CD4-positive, alpha-beta T cell (primary cell): ENCODE results near the gene STX10. TPM values are rescaled to one million over a fixed set of nuclear protein-coding genes. Genes with fewer than 3 reads are reported as not detected.
A peak's percentile ranks its signal among the peaks of the same experiment; 100 is the strongest.

Experiments
- ATAC-seq: fragments of 200-7000 bp; cut with Tn5 transposase; one replicate; pipeline ENCODE4 v1.10.0; 2022; ENCODE audit warnings: mild to moderate bottlenecking; ENCODE audit not compliant: poor library complexity
- CTCF ChIA-PET: fragments of 350-600 bp; sonication (Branson Sonifier 250); formaldehyde crosslinking; loops from one replicate; lab custom pipeline; 2021; ENCODE audit warnings: antibody characterized with exemption, inconsistent platforms; lab: Charles Lee
- POLR2A ChIA-PET: fragments of 350-600 bp; sonication (Branson Sonifier 250); formaldehyde crosslinking; loops from one replicate; lab custom pipeline; 2021; ENCODE audit warnings: antibody characterized with exemption, inconsistent platforms; lab: Charles Lee
- DNase-seq, 14 experiments: peaks; one replicate each; pipeline ENCODE4 v3.0.0-alpha.2; 2013 to 2020; ENCODE audit warnings: mixed read lengths in 2 of 14
- H3K27ac ChIP-seq, 2 donors: one replicate each; pipeline versions ENCODE4 v1.5.1 to v1.7.0; 2013; ENCODE audit warnings: low read length in 2 of 2, low read depth in 1 of 2, mild to moderate bottlenecking in 1 of 2
- H3K27me3 ChIP-seq, 2 experiments: 1 replicate in 1 of 2; 2 replicates in 1 of 2; pipeline versions ENCODE4 v1.6.1 to v1.7.0; 2013; ENCODE audit warnings: low read length in 2 of 2, control low read depth in 1 of 2, mild to moderate bottlenecking in 1 of 2, moderate library complexity in 1 of 2; ENCODE audit not compliant: insufficient read depth in 2 of 2, control insufficient read depth in 1 of 2
- H3K36me3 ChIP-seq: one replicate; pipeline ENCODE4 v1.6.1; 2013; ENCODE audit warnings: low read length, control low read depth; ENCODE audit not compliant: insufficient read depth
- H3K4me1 ChIP-seq: one replicate; pipeline ENCODE4 v1.6.1; 2013; ENCODE audit warnings: low read length, control low read depth; ENCODE audit not compliant: insufficient read depth
- H3K4me3 ChIP-seq: one replicate; pipeline ENCODE4 v1.5.1; 2013; ENCODE audit warnings: mild to moderate bottlenecking, low read length, moderate library complexity
- H3K9me3 ChIP-seq, 2 experiments: 1 replicate in 1 of 2; 2 replicates in 1 of 2; pipeline versions ENCODE4 v1.6.1 to v1.7.0; 2013; ENCODE audit warnings: low read length in 2 of 2, mild to moderate bottlenecking in 2 of 2, control low read depth in 1 of 2, moderate library complexity in 1 of 2; ENCODE audit not compliant: control insufficient read depth in 1 of 2, insufficient read depth in 1 of 2
- H3K27ac Mint-ChIP-seq: one replicate; pipeline ENCODE4 v1.8.0; 2020; ENCODE audit warnings: mixed read lengths
- H3K27me3 Mint-ChIP-seq: one replicate; pipeline ENCODE4 v1.8.0; 2021; ENCODE audit warnings: mixed read lengths
- H3K36me3 Mint-ChIP-seq: one replicate; pipeline ENCODE4 v1.8.0; 2021; ENCODE audit warnings: low read depth, mixed read lengths
- H3K4me1 Mint-ChIP-seq: one replicate; pipeline ENCODE4 v1.8.0; 2021; ENCODE audit warnings: low read depth, mixed read lengths
- H3K4me3 Mint-ChIP-seq: one replicate; pipeline ENCODE4 v1.8.0; 2020; ENCODE audit warnings: mild to moderate bottlenecking, mixed read lengths
- H3K9me3 Mint-ChIP-seq: one replicate; pipeline ENCODE4 v1.8.0; 2020; ENCODE audit warnings: mixed read lengths
- CTCF ChIP-seq: fragments of 200-600 bp; IDR thresholded peaks from one replicate; pipeline ENCODE4 v1.8.0; 2022; ENCODE audit warnings: antibody characterized with exemption, mild to moderate bottlenecking
- intact Hi-C, 2 experiments: fragments of 100-400 bp; cut with DNase I in 1 of 2; cut with micrococcal nuclease in 1 of 2; formaldehyde crosslinking; loops; one replicate each; pipeline versions ENCODE4 v1.15.1 to v1.9.0; 2023 to 2025; cut with DNase I, micrococcal nuclease
- total RNA-seq, 174 experiments: library from RNA in 2 of 174; stranded (reverse) in 2 of 174; gene quantifications; one replicate each; pipeline ENCODE4 v1.2.3 and lab custom pipeline; 2021 to 2026

STX10 gene
- total RNA-seq, 2 experiments from 2014 or later: 40.9 to 43.9 TPM

DNA sequence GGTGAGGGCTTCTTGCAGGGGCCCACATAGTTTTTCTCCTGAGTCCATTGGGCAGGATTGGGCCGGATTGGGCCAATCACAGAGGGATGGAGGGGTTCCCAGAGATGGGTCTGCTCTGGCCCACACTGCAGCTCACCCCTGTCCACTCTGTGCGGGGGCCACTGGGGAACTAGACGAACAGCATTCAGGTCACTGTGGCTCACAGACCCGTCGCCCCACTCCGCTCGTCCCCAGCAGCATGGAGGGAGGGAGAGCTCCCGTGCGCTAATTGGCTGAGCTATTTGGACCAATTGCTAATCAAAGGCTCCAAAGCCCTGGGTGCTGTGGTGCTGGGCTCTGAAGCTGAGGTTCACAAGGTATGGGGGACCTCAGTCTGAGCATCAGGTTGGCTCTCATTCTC lies 20.8 kb downstream of the STX10 start:
- Mint-ChIP-seq H3K27me3 (no peaks in the 10 kb centered on the region), H3K4me1 (peaks cover 33% of the 10 kb centered on the region), H3K9me3 (no peaks in the 10 kb centered on the region), H3K4me3 (no peak overlapping the region), H3K36me3 (peaks cover 9% of the 10 kb centered on the region), H3K27ac (no peak overlapping the region)
- ATAC-seq: no peak
- no peaks in the 10 kb centered on the region for H3K9me3 ChIP-seq
- DNase-seq: no peak
- TF ChIP-seq CTCF: no peak
- CTCF ChIA-PET: no interaction called here
- no peak overlapping the region for H3K27ac ChIP-seq
- H3K27me3 ChIP-seq: no peaks in the 10 kb centered on the region
- no peak overlapping the region for H3K4me3 ChIP-seq
- POLR2A ChIA-PET: no interaction called here
- intact Hi-C loops: no loop called here
- peaks cover 24% of the 10 kb centered on the region for H3K4me1 ChIP-seq
- peaks cover 9% of the 10 kb centered on the region for H3K36me3 ChIP-seq

GRCh38 chr19:13128583-13128982 lies 21.6 kb downstream of the STX10 start:
- Mint-ChIP-seq H3K4me3 (no peak overlapping the region), H3K9me3 (no peaks in the 10 kb centered on the region), H3K36me3 (peaks cover 9% of the 10 kb centered on the region), H3K27ac (no peak overlapping the region), H3K27me3 (no peaks in the 10 kb centered on the region), H3K4me1 (peaks cover 32% of the 10 kb centered on the region)
- ATAC-seq (no peak), DNase-seq (no peak)
- Histone ChIP-seq H3K4me3 (no peak overlapping the region), H3K9me3 (no peaks in the 10 kb centered on the region), H3K27ac (no peak overlapping the region), H3K4me1 (peaks cover 24% of the 10 kb centered on the region), H3K27me3 (no peaks in the 10 kb centered on the region), H3K36me3 (peaks cover 13% of the 10 kb centered on the region)
- CTCF ChIA-PET: no interaction called here
- intact Hi-C loops: no loop called here
- TF ChIP-seq CTCF: no peak
- POLR2A ChIA-PET: no interaction called here

GRCh38 chr19:13127811-13128575 lies 22.2 kb downstream of the STX10 start:
- H3K9me3 ChIP-seq: no peaks in the 10 kb centered on the region
- H3K4me1 Mint-ChIP-seq: peaks cover 26% of the 10 kb centered on the region
- no peak overlapping the region for H3K27ac ChIP-seq
- H3K27me3 Mint-ChIP-seq: no peaks in the 10 kb centered on the region
- peaks cover 7% of the 10 kb centered on the region for H3K36me3 Mint-ChIP-seq
- ATAC-seq (no peak), DNase-seq (no peak)
- ChIA-PET POLR2A (interaction anchor here (1.2 kb wide), 1 partner anchor 10 kb away, joined by 5 read pairs; the partner anchor contains the start of gene NACC1), CTCF (no interaction called here)
- no peak overlapping the region for H3K4me3 ChIP-seq
- H3K27me3 ChIP-seq: no peaks in the 10 kb centered on the region
- H3K9me3 Mint-ChIP-seq: no peaks in the 10 kb centered on the region
- peaks cover 22% of the 10 kb centered on the region for H3K4me1 ChIP-seq
- H3K27ac Mint-ChIP-seq: peak overlapping the region; percentile 24
- H3K4me3 Mint-ChIP-seq: no peak overlapping the region
- no peak for TF ChIP-seq CTCF
- H3K36me3 ChIP-seq: peaks cover 13% of the 10 kb centered on the region
- intact Hi-C loops: no loop called here
